Mesothelial cell of epicardium (in vitro differentiated cells): ENCODE results near the gene GNAI2. TPM values are rescaled to one million over a fixed set of nuclear protein-coding genes. Genes with fewer than 3 reads are reported as not detected.

Experiments
- DNase-seq, 2 experiments: peaks; one replicate each; pipeline ENCODE4 v3.0.0; 2021; ENCODE audit warnings: low spot score in 2 of 2; ENCODE audit not compliant: unreplicated experiment in 2 of 2
- H3K27ac Mint-ChIP-seq: 2 replicates; pipeline ENCODE4 v1.8.0; 2021; ENCODE audit warnings: mixed read lengths
- H3K27me3 Mint-ChIP-seq: 2 replicates; pipeline ENCODE4 v1.8.0; 2021; ENCODE audit warnings: low read depth, mixed read lengths
- H3K36me3 Mint-ChIP-seq: 2 replicates; pipeline ENCODE4 v1.8.0; 2021; ENCODE audit warnings: mixed read lengths
- H3K4me1 Mint-ChIP-seq: 2 replicates; pipeline ENCODE4 v1.8.0; 2021; ENCODE audit warnings: mixed read lengths
- H3K4me3 Mint-ChIP-seq: 2 replicates; pipeline ENCODE4 v1.8.0; 2021; ENCODE audit warnings: mild to moderate bottlenecking, moderate library complexity, mixed read lengths
- H3K9me3 Mint-ChIP-seq: 2 replicates; pipeline ENCODE4 v1.8.0; 2021; ENCODE audit warnings: mixed read lengths
- total RNA-seq: library from RNA; stranded (reverse); gene quantifications from 3 replicates; pipeline ENCODE4 v1.2.1, GENCODE V29; 2021
- TF ChIP-seq, protein P1 (sequence below): fragments of 200-600 bp; sonication (generic); IDR thresholded peaks from one replicate; pipeline ENCODE4 v1.5.0; 2021; ENCODE audit warnings: antibody characterized with exemption; ENCODE audit not compliant: unreplicated experiment

GNAI2 gene
- total RNA-seq, 1 donor from 2014 or later = 156 TPM

DNA sequence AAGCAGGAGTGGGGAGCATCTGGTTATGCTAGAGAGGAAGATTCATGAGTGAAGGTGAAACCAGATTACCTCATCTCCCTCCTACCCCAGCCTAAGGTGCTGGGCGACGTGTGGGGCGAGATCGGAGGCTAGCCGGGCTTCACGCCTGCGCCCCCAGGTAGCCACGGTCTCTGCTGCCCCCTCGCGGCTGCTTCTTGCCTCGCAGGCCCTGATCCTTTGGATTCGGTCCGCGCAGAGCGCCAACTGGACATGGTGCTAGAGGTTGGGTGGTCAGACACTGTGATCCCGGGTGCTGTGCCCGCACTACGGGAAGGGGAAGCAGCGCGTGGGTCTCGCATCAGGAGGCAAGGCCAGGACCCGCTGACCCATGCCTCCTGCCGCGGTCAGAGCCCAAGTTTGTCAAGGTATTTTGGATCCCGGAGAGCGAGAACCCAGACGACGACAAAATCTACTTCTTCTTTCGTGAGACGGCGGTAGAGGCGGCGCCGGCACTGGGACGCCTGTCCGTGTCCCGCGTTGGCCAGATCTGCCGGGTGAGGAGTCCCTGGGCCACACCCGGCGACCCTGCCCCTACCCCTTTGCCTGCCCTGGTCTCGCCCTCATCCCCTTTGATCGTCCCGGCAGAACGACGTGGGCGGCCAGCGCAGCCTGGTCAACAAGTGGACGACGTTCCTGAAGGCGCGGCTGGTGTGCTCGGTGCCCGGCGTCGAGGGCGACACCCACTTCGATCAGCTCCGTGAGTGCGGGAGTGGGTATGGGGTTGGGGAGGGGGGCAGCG is 37.1 kb downstream of the GNAI2 start:
- H3K4me1 Mint-ChIP-seq = peaks cover 47% of the 10 kb centered on the region
- H3K4me3 Mint-ChIP-seq = peak overlapping the region; percentile 46
- DNase-seq = peak; percentile 73 to 93
- H3K9me3 Mint-ChIP-seq = no peaks in the 10 kb centered on the region
- peak overlapping the region; percentile 61 for H3K27ac Mint-ChIP-seq
- peaks cover 29% of the 10 kb centered on the region for H3K27me3 Mint-ChIP-seq
- TF ChIP-seq, protein P1, sequence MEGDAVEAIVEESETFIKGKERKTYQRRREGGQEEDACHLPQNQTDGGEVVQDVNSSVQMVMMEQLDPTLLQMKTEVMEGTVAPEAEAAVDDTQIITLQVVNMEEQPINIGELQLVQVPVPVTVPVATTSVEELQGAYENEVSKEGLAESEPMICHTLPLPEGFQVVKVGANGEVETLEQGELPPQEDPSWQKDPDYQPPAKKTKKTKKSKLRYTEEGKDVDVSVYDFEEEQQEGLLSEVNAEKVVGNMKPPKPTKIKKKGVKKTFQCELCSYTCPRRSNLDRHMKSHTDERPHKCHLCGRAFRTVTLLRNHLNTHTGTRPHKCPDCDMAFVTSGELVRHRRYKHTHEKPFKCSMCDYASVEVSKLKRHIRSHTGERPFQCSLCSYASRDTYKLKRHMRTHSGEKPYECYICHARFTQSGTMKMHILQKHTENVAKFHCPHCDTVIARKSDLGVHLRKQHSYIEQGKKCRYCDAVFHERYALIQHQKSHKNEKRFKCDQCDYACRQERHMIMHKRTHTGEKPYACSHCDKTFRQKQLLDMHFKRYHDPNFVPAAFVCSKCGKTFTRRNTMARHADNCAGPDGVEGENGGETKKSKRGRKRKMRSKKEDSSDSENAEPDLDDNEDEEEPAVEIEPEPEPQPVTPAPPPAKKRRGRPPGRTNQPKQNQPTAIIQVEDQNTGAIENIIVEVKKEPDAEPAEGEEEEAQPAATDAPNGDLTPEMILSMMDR = peak; percentile 96
- H3K36me3 Mint-ChIP-seq = peaks cover 15% of the 10 kb centered on the region

GRCh38 chr3:50273689-50274065 is 37.7 kb downstream of the GNAI2 start:
- Mint-ChIP-seq H3K27me3 (peaks cover 29% of the 10 kb centered on the region), H3K27ac (no peak overlapping the region), H3K4me3 (no peak overlapping the region), H3K9me3 (no peaks in the 10 kb centered on the region), H3K4me1 (peaks cover 41% of the 10 kb centered on the region), H3K36me3 (peaks cover 15% of the 10 kb centered on the region)
- TF ChIP-seq, protein P1 = no peak
- DNase-seq = no peak

DNA sequence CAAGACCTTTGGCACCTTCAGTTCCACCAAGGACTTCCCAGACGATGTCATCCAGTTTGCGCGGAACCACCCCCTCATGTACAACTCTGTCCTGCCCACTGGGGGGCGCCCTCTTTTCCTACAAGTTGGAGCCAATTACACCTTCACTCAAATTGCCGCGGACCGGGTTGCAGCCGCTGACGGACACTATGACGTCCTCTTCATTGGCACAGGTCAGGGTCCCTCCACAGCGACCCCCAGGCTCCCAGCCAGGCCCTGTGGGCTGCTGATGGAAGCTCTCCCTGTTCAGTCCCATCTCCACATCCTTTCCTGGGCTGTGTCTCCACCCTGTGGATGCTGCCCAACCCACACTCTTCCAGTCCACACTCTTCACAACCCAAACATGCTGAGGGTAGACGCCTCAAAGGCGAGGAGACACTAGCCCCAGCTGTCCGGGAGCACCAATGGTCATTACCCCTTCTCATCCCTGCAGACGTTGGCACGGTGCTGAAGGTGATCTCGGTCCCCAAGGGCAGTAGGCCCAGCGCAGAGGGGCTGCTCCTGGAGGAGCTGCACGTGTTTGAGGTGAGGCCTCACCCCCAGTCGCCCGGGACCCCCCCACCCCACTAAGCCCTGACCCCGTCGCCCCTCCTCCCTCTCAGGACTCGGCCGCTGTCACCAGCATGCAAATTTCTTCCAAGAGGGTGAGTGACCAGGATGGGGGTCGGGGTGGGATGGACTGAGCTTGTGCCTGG is 38.5 kb downstream of the GNAI2 start:
- TF ChIP-seq, protein P1 = peak; percentile 79
- Mint-ChIP-seq H3K27ac (peak overlapping the region; percentile 59), H3K27me3 (peaks cover 29% of the 10 kb centered on the region), H3K4me3 (peak overlapping the region; percentile 33), H3K9me3 (no peaks in the 10 kb centered on the region), H3K4me1 (peaks cover 35% of the 10 kb centered on the region), H3K36me3 (peaks cover 15% of the 10 kb centered on the region)
- DNase-seq = peak in 1 of 2 experiments; percentile 70

GRCh38 chr3:50275141-50275995 is 39.4 kb downstream of the GNAI2 start:
- DNase-seq = no peak
- Mint-ChIP-seq H3K36me3 (peaks cover 15% of the 10 kb centered on the region), H3K27me3 (peaks cover 29% of the 10 kb centered on the region), H3K9me3 (no peaks in the 10 kb centered on the region), H3K4me1 (peaks cover 27% of the 10 kb centered on the region), H3K27ac (no peak overlapping the region), H3K4me3 (no peak overlapping the region)
- TF ChIP-seq, protein P1 = no peak

DNA sequence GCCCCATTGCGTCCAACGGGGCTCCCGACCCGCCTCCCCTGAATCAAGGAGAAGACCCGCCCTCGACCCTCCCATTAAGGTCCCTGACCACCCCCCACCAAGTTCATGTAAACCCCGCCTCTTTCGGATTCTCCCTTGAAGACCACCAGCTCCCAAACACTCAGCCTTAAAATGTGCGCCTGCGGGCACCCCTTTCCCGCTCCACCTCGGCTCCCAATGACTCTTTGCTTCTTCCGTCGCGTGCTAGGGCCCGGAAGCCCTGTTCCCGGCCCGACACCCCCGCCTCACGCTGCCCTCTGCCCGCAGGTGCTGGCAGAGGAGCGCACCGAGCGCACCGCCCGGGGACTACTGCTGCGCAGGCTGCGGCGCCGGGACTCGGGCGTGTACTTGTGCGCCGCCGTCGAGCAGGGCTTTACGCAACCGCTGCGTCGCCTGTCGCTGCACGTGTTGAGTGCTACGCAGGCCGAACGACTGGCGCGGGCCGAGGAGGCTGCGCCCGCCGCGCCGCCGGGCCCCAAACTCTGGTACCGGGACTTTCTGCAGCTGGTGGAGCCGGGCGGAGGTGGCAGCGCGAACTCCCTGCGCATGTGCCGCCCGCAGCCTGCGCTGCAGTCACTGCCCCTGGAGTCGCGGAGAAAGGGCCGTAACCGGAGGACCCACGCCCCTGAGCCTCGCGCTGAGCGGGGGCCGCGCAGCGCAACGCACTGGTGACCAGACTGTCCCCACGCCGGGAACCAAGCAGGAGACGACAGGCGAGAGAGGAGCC is 40.2 kb downstream of the GNAI2 start:
- Mint-ChIP-seq H3K4me1 (peaks cover 19% of the 10 kb centered on the region), H3K36me3 (peaks cover 15% of the 10 kb centered on the region), H3K9me3 (no peaks in the 10 kb centered on the region), H3K27me3 (peaks cover 29% of the 10 kb centered on the region), H3K27ac (no peak overlapping the region), H3K4me3 (no peak overlapping the region)
- no peak for DNase-seq
- TF ChIP-seq, protein P1 = no peak
